ENCODE data around the gene RRM2. TPM values are rescaled to one million over a fixed set of nuclear protein-coding genes. Genes with fewer than 3 reads are reported as not detected.
"Not testable (repeated sequence)": the region's sequence is repeated elsewhere in the genome, so short reads cannot be mapped to it uniquely, and the experiment has no call there.

RRM2 gene
- total RNA-seq, 1 experiment from 2014 or later: 187 TPM

GRCh38 chr2:10132043-10132575, 9.6 kb downstream of the RRM2 start:
- no peak for DNase-seq (ENCODE audit: low read depth)

- DNase-seq (ENCODE audit: low read depth): no peak
Observed at GRCh38 chr2:10132596-10132995, 10.1 kb downstream of the RRM2 start.

GRCh38 chr2:10132996-10133647, 10.6 kb downstream of the RRM2 start:
- no peak for DNase-seq (ENCODE audit: low read depth)

- DNase-seq (ENCODE audit: low read depth): peak; percentile 86
Observed at GRCh38 chr2:10135296-10136089, 13.0 kb downstream of the RRM2 start.

- peak; percentile 22 for DNase-seq (ENCODE audit: low read depth)
Observed at GRCh38 chr2:10136101-10136934, 13.8 kb downstream of the RRM2 start.

GRCh38 chr2:10137053-10137843, 14.7 kb downstream of the RRM2 start:
- peak; percentile 78 for DNase-seq (ENCODE audit: low read depth)

GRCh38 chr2:10139536-10139935, 17.0 kb downstream of the RRM2 start:
- no peak for DNase-seq (ENCODE audit: low read depth)

GRCh38 chr2:10140841-10141610, 18.5 kb downstream of the RRM2 start:
- no peak for DNase-seq (ENCODE audit: low read depth)

- no peak for DNase-seq (ENCODE audit: low read depth)
Observed at GRCh38 chr2:10141736-10142639, 19.4 kb downstream of the RRM2 start.

GRCh38 chr2:10142640-10142965, 20.1 kb downstream of the RRM2 start:
- DNase-seq (ENCODE audit: low read depth): no peak

- DNase-seq (ENCODE audit: low read depth): no peak
Observed at GRCh38 chr2:10144771-10145518, 22.4 kb downstream of the RRM2 start.

GRCh38 chr2:10145519-10146357, 23.2 kb downstream of the RRM2 start:
- no peak for DNase-seq (ENCODE audit: low read depth)

- DNase-seq (ENCODE audit: low read depth): no peak
Observed at GRCh38 chr2:10146366-10147005, 23.9 kb downstream of the RRM2 start.

- not testable (repeated sequence) for DNase-seq (ENCODE audit: low read depth)
Observed at GRCh38 chr2:10147050-10147660, 24.6 kb downstream of the RRM2 start.

- DNase-seq (ENCODE audit: low read depth): no peak
Observed at GRCh38 chr2:10148268-10148667, 25.7 kb downstream of the RRM2 start.

- DNase-seq (ENCODE audit: low read depth): no peak
Observed at GRCh38 chr2:10149635-10150034, 27.1 kb downstream of the RRM2 start.

GRCh38 chr2:10150436-10150835, 27.9 kb downstream of the RRM2 start:
- DNase-seq (ENCODE audit: low read depth): no peak

All from LHCN-M2 (cell line).